K562 (cell line): ENCODE data around the gene ZBTB8A. TPM values are rescaled to one million over a fixed set of nuclear protein-coding genes. Genes with fewer than 3 reads are reported as not detected.

Experiments used
- HDGF ChIP-seq: fragments of 450-650 bp; IDR thresholded peaks from 2 replicates; pipeline ENCODE4 v1.6.1; 2016
- HSF4 ChIP-seq: fragments of 250-450 bp; sonication (Bioruptor Pico); IDR thresholded peaks from 2 replicates; pipeline ENCODE4 v2.1.2; 2022; ENCODE audit warnings: mild to moderate bottlenecking, moderate library complexity, borderline replicate concordance
- MCM5 ChIP-seq: fragments of 450-650 bp; IDR thresholded peaks from 2 replicates; pipeline ENCODE4 v1.6.1; 2016; ENCODE audit warnings: low read depth
- MEIS2 ChIP-seq: fragments of 450-650 bp; IDR thresholded peaks from 2 replicates; pipeline ENCODE4 v1.6.1; 2014; ENCODE audit warnings: mild to moderate bottlenecking; ENCODE audit not compliant: partially characterized antibody
- NR2C1 ChIP-seq, 2 experiments: fragments of 450-650 bp; IDR thresholded peaks; 2 replicates each; pipeline ENCODE4 v1.6.1; 2017; ENCODE audit warnings: mild to moderate bottlenecking in 2 of 2, antibody characterized with exemption in 1 of 2, inconsistent platforms in 1 of 2, missing compliant biosample characterization in 1 of 2, missing genetic modification characterization in 1 of 2
- SIRT6 ChIP-seq: IDR thresholded peaks from one replicate; pipeline ENCODE4 v1.6.1; 2012; ENCODE audit warnings: low read depth, mild to moderate bottlenecking, control low read depth, inconsistent platforms, low read length, moderate library complexity
- ZNF134 ChIP-seq: fragments of 250-450 bp; sonication (Bioruptor Pico); conservative IDR thresholded peaks from 2 replicates; pipeline ENCODE4 v1.4.0; 2020
- ZNF354B ChIP-seq: fragments of 250-450 bp; sonication (Bioruptor Pico); IDR thresholded peaks from 2 replicates; pipeline ENCODE4 v1.4.0; 2020
- polyA plus RNA-seq, 8 experiments: library from polyadenylated mRNA; depleted of rRNA in 4 of 8; stranded (reverse) in 5 of 8; unstranded in 3 of 8; fragments of >200 nt; fragmentation: Nextera tagmentation in 2 of 8; fragmentation: Illumina TruSeq in 1 of 8; extraction: Ambion mirVana in 2 of 8; extraction: Trizol in 1 of 8; gene quantifications; 2 replicates each; pipeline versions ENCODE4 v1.2.1 to v1.2.3, GENCODE V29; 2011 to 2014; ENCODE audit warnings: inconsistent platforms in 1 of 8, missing spikeins in 1 of 8
- total RNA-seq, 7 experiments: library from RNA; depleted of rRNA in 6 of 7; stranded (reverse); fragments of >200 nt in 6 of 7; fragmentation: Illumina TruSeq in 2 of 7; extraction: Trizol in 2 of 7; gene quantifications; 2 replicates each; pipeline versions ENCODE4 v1.2.1 to v1.2.3, GENCODE V29; 2011 to 2021; ENCODE audit warnings: low replicate concordance in 1 of 7
- TF ChIP-seq, protein P1 (sequence below): fragments of 450-650 bp; IDR thresholded peaks from 2 replicates; pipeline ENCODE4 v1.6.1; 2016; ENCODE audit warnings: low read depth
- TF ChIP-seq, protein P2 (sequence below): fragments of 200-800 bp; sonication (Bioruptor generic); IDR thresholded peaks from 2 replicates; pipeline ENCODE4 v1.6.1; 2016; ENCODE audit warnings: missing genetic modification characterization, missing compliant biosample characterization
- TF ChIP-seq, protein P3 (sequence below): IDR thresholded peaks from 3 replicates; pipeline ENCODE4 v1.6.1; 2011; ENCODE audit warnings: borderline replicate concordance, mild to moderate bottlenecking, moderate library complexity; ENCODE audit not compliant: insufficient read length; ENCODE audit errors: extremely low read depth

Gene ZBTB8A
- total and polyA plus RNA-seq, 9 of the 15 experiments (the other 6 are each of a cell fraction or from before 2014, with no cell fraction given), result 0.01 to 0.64 (median 0.09) TPM

DNA sequence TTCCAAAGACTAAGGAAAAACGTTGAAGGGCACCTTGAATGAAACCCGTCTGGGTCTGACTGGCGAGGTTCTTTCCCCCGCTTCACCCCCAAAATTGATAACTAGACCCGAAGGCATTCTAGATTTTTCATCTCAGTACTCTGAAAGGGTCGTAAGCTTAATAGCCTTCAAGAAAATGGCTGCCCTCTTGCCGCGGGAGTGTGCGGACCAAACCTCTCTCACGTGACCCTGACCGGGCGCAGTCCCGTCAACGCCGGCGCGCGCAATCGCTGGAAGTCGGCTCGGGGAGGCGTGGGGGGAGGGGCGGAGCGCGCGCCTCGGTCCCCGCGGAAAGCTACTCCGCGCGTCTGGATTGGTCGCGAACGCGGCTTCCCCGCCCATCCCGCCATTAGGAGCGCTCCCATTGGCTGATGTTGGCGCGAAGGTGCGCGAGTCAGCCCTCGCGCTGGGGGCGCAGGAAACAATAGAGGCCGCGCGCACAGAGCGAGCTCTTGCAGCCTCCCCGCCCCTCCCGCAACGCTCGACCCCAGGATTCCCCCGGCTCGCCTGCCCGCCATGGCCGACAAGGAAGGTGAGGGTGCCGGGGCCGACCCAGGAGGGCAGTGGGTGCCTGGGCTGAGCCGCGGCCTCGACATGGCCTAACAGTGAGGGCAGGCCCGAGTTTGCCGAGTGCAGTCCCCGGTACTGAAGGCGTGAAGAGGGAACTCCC, 111.7 kb downstream of the ZBTB8A start, which contains the start of gene RBBP4 (continued):
- TF ChIP-seq, protein P1, sequence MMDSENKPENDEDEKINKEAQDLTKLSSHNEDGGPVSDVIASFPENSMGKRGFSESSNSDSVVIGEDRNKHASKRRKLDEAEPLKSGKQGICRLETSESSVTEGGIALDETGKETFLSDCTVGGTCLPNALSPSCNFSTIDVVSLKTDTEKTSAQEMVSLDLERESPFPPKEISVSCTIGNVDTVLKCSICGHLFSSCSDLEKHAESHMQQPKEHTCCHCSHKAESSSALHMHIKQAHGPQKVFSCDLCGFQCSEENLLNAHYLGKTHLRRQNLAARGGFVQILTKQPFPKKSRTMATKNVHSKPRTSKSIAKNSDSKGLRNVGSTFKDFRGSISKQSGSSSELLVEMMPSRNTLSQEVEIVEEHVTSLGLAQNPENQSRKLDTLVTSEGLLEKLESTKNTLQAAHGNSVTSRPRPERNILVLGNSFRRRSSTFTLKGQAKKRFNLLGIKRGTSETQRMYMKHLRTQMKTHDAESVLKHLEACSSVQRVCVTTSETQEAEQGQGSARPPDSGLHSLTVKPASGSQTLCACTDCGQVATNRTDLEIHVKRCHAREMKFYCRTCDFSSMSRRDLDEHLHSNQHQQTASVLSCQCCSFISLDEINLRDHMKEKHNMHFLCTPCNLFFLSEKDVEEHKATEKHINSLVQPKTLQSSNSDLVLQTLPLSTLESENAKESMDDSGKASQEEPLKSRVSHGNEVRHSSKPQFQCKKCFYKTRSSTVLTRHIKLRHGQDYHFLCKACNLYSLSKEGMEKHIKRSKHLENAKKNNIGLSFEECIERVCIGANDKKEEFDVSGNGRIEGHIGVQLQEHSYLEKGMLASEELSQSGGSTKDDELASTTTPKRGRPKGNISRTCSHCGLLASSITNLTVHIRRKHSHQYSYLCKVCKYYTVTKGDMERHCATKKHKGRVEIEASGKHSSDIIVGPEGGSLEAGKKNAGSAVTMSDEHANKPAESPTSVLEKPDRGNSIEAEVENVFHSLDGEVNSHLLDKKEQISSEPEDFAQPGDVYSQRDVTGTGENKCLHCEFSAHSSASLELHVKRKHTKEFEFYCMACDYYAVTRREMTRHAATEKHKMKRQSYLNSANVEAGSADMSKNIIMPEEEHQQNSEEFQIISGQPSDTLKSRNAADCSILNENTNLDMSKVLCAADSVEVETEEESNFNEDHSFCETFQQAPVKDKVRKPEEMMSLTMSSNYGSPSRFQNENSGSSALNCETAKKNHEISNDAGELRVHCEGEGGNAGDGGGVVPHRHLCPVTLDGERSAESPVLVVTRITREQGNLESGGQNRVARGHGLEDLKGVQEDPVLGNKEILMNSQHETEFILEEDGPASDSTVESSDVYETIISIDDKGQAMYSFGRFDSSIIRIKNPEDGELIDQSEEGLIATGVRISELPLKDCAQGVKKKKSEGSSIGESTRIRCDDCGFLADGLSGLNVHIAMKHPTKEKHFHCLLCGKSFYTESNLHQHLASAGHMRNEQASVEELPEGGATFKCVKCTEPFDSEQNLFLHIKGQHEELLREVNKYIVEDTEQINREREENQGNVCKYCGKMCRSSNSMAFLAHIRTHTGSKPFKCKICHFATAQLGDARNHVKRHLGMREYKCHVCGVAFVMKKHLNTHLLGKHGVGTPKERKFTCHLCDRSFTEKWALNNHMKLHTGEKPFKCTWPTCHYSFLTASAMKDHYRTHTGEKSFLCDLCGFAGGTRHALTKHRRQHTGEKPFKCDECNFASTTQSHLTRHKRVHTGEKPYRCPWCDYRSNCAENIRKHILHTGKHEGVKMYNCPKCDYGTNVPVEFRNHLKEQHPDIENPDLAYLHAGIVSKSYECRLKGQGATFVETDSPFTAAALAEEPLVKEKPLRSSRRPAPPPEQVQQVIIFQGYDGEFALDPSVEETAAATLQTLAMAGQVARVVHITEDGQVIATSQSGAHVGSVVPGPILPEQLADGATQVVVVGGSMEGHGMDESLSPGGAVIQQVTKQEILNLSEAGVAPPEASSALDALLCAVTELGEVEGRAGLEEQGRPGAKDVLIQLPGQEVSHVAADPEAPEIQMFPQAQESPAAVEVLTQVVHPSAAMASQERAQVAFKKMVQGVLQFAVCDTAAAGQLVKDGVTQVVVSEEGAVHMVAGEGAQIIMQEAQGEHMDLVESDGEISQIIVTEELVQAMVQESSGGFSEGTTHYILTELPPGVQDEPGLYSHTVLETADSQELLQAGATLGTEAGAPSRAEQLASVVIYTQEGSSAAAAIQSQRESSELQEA, result no peak
- peak; percentile 96 for TF ChIP-seq ZNF354B (CRISPR knock-in tag)
- peak; percentile 96 for TF ChIP-seq HSF4 (CRISPR knock-in tag)
- TF ChIP-seq MEIS2, result peak; percentile 73
- 0 out of 2 replicates have a peak, but pooled peaks have one; percentile 47 for TF ChIP-seq HDGF
- TF ChIP-seq MCM5, result no peak
- TF ChIP-seq, protein P2, sequence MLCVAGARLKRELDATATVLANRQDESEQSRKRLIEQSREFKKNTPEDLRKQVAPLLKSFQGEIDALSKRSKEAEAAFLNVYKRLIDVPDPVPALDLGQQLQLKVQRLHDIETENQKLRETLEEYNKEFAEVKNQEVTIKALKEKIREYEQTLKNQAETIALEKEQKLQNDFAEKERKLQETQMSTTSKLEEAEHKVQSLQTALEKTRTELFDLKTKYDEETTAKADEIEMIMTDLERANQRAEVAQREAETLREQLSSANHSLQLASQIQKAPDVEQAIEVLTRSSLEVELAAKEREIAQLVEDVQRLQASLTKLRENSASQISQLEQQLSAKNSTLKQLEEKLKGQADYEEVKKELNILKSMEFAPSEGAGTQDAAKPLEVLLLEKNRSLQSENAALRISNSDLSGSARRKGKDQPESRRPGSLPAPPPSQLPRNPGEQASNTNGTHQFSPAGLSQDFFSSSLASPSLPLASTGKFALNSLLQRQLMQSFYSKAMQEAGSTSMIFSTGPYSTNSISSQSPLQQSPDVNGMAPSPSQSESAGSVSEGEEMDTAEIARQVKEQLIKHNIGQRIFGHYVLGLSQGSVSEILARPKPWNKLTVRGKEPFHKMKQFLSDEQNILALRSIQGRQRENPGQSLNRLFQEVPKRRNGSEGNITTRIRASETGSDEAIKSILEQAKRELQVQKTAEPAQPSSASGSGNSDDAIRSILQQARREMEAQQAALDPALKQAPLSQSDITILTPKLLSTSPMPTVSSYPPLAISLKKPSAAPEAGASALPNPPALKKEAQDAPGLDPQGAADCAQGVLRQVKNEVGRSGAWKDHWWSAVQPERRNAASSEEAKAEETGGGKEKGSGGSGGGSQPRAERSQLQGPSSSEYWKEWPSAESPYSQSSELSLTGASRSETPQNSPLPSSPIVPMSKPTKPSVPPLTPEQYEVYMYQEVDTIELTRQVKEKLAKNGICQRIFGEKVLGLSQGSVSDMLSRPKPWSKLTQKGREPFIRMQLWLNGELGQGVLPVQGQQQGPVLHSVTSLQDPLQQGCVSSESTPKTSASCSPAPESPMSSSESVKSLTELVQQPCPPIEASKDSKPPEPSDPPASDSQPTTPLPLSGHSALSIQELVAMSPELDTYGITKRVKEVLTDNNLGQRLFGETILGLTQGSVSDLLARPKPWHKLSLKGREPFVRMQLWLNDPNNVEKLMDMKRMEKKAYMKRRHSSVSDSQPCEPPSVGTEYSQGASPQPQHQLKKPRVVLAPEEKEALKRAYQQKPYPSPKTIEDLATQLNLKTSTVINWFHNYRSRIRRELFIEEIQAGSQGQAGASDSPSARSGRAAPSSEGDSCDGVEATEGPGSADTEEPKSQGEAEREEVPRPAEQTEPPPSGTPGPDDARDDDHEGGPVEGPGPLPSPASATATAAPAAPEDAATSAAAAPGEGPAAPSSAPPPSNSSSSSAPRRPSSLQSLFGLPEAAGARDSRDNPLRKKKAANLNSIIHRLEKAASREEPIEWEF, result peak; percentile 100
- 0 out of 2 replicates have a peak, but pooled peaks have one; percentile 51 for TF ChIP-seq NR2C1 (IDR thresholded peaks at IDR 0.05)
- peak; percentile 92 for TF ChIP-seq NR2C1 (tag; IDR thresholded peaks at IDR 0.05)
- no peak for TF ChIP-seq SIRT6
- TF ChIP-seq ZNF134 (CRISPR knock-in tag), result peak; percentile 84
- TF ChIP-seq, protein P3, sequence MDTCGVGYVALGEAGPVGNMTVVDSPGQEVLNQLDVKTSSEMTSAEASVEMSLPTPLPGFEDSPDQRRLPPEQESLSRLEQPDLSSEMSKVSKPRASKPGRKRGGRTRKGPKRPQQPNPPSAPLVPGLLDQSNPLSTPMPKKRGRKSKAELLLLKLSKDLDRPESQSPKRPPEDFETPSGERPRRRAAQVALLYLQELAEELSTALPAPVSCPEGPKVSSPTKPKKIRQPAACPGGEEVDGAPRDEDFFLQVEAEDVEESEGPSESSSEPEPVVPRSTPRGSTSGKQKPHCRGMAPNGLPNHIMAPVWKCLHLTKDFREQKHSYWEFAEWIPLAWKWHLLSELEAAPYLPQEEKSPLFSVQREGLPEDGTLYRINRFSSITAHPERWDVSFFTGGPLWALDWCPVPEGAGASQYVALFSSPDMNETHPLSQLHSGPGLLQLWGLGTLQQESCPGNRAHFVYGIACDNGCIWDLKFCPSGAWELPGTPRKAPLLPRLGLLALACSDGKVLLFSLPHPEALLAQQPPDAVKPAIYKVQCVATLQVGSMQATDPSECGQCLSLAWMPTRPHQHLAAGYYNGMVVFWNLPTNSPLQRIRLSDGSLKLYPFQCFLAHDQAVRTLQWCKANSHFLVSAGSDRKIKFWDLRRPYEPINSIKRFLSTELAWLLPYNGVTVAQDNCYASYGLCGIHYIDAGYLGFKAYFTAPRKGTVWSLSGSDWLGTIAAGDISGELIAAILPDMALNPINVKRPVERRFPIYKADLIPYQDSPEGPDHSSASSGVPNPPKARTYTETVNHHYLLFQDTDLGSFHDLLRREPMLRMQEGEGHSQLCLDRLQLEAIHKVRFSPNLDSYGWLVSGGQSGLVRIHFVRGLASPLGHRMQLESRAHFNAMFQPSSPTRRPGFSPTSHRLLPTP, result no peak
